ENCODE measurements around the gene CHRM5.

The CHRM5 gene

DNA sequence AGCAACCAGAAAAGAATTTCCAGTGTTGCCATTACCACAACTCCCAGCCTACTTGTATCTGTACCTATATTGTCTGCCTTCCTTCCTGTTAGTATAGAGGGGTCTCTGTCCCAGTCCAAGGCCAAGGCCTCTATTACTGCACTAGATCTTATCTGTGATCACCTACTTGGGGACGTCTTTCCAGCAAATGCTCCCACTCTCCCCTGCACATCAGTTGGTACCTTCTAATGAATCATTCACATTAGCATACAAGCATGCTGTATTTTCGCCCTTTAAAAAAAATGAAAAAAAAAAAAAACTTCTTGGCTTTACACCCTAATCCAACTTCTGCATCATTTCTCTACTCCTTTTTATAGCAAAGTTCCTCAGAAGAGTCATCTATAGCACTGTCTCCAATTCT is 75.5 kb downstream of the CHRM5 start:
- H2BK12ac ChIP-seq (ENCODE audit: low read length): no peak overlapping the region
- no peak overlapping the region for H2BK15ac ChIP-seq (ENCODE audit: low read length)
- WGBS, 2 donors (ENCODE audit: extremely low coverage in 2 of 2, insufficient read length in 2 of 2, insufficient replicate concordance in 1 of 2): no CpG with 5 or more reads among the region's 2 CpGs
- H3K18ac ChIP-seq (ENCODE audit: low read length): no peak overlapping the region
- no peak overlapping the region for H4K8ac ChIP-seq (ENCODE audit: low read depth, low read length)
- H3K4ac ChIP-seq (ENCODE audit: low read length): no peak overlapping the region
- H3K4me3 ChIP-seq (ENCODE audit: low read length in 2 of 2): no peak overlapping the region
- H2AFZ ChIP-seq (ENCODE audit: low read length): no peak overlapping the region
- H3K27ac ChIP-seq (replicated peaks; ENCODE audit: low read length): no peak overlapping the region
- no peak for DNase-seq (ENCODE audit: low spot score)
- H3K4me1 ChIP-seq (ENCODE audit: control insufficient read depth in 2 of 2, insufficient read depth in 1 of 2, low read depth in 1 of 2, low read length in 2 of 2): peaks cover 0 to 4% of the 10 kb centered on the region in 2 donors
- no peak overlapping the region for H2BK120ac ChIP-seq (ENCODE audit: low read depth, low read length)
- H3K23ac ChIP-seq (ENCODE audit: low read depth, low read length, poor library complexity): no peak overlapping the region
- no peaks in the 10 kb centered on the region for H3K79me1 ChIP-seq (ENCODE audit: low read depth, low read length)
- H3K9ac ChIP-seq (ENCODE audit: low read depth, low read length, poor library complexity): no peak overlapping the region
- H3K9me3 ChIP-seq (replicated peaks in 1 of 2; ENCODE audit: control insufficient read depth in 2 of 2, insufficient read depth in 1 of 2, low read depth in 1 of 2, low read length in 2 of 2): no peaks in the 10 kb centered on the region
- H2BK5ac ChIP-seq (ENCODE audit: low read length): no peak overlapping the region
- H3K36me3 ChIP-seq (replicated peaks in 1 of 2; ENCODE audit: control insufficient read depth in 2 of 2, insufficient read depth in 2 of 2, low read length in 2 of 2): no peaks in the 10 kb centered on the region
- H3K27me3 ChIP-seq (ENCODE audit: control insufficient read depth in 3 of 3, insufficient read depth in 3 of 3, low read depth in 1 of 3, low read length in 3 of 3): no peaks in the 10 kb centered on the region
- H4K91ac ChIP-seq (ENCODE audit: low read depth, low read length, poor library complexity): no peak overlapping the region
- H2AK5ac ChIP-seq (ENCODE audit: low read depth, low read length): no peak overlapping the region
- H3K14ac ChIP-seq (ENCODE audit: low read length): no peak overlapping the region
- H3K4me2 ChIP-seq (ENCODE audit: insufficient read depth, low read length, poor library complexity, severe bottlenecking): no peak overlapping the region

DNA sequence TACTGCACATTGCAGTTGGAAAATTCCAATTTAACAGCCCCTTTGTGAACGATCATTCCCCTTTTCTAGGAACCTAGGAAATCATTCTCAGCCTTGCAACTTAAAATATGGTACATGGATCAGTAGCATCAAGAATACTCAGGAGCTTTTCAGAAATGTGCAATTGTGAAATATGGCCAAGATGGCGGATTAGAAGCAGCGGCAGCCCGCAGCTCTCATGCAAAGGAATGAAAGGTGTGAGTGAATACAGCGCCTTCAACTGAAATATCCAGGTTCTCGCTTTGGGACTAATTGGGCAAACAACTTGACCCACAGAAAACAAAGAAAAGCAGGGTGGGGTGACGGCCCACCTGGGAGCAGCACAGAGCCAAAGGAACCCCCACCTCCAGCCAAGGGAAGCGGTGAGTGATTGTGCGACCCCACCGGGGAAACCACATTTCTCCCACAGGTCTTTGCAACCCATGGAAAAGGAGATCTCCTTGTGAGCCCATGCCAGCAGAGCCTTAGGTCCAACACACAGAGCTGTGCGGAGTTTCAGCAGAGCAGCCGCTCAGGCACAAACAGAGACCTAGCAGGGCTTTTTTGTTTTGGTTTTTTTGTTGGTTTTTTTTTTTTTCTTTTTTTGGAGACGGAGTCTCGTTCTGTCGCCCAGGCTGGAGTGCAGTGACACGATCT is 78.3 kb downstream of the CHRM5 start:
- H3K4ac ChIP-seq (ENCODE audit: low read length): no peak overlapping the region
- no peak overlapping the region for H3K27ac ChIP-seq (replicated peaks; ENCODE audit: low read length)
- no peak overlapping the region for H2BK5ac ChIP-seq (ENCODE audit: low read length)
- no peak overlapping the region for H4K91ac ChIP-seq (ENCODE audit: low read depth, low read length, poor library complexity)
- H3K9me3 ChIP-seq (replicated peaks in 1 of 2; ENCODE audit: control insufficient read depth in 2 of 2, insufficient read depth in 1 of 2, low read depth in 1 of 2, low read length in 2 of 2): no peaks in the 10 kb centered on the region
- no peak overlapping the region for H2BK12ac ChIP-seq (ENCODE audit: low read length)
- no peak overlapping the region for H2BK15ac ChIP-seq (ENCODE audit: low read length)
- H3K79me1 ChIP-seq (ENCODE audit: low read depth, low read length): no peaks in the 10 kb centered on the region
- WGBS, 2 donors (ENCODE audit: extremely low coverage in 2 of 2, insufficient read length in 2 of 2, insufficient replicate concordance in 1 of 2): no CpG with 5 or more reads among the region's 16 CpGs
- no peaks in the 10 kb centered on the region for H3K36me3 ChIP-seq (replicated peaks in 1 of 2; ENCODE audit: control insufficient read depth in 2 of 2, insufficient read depth in 2 of 2, low read length in 2 of 2)
- H2BK120ac ChIP-seq (ENCODE audit: low read depth, low read length): no peak overlapping the region
- H3K9ac ChIP-seq (ENCODE audit: low read depth, low read length, poor library complexity): no peak overlapping the region
- no peaks in the 10 kb centered on the region for H3K4me1 ChIP-seq (ENCODE audit: control insufficient read depth in 2 of 2, insufficient read depth in 1 of 2, low read depth in 1 of 2, low read length in 2 of 2)
- H3K23ac ChIP-seq (ENCODE audit: low read depth, low read length, poor library complexity): no peak overlapping the region
- no peak overlapping the region for H3K4me3 ChIP-seq (ENCODE audit: low read length in 2 of 2)
- no peak overlapping the region for H4K8ac ChIP-seq (ENCODE audit: low read depth, low read length)
- DNase-seq (ENCODE audit: low spot score): no peak
- H2AFZ ChIP-seq (ENCODE audit: low read length): no peak overlapping the region
- H3K14ac ChIP-seq (ENCODE audit: low read length): no peak overlapping the region
- no peak overlapping the region for H2AK5ac ChIP-seq (ENCODE audit: low read depth, low read length)
- no peaks in the 10 kb centered on the region for H3K27me3 ChIP-seq (ENCODE audit: control insufficient read depth in 3 of 3, insufficient read depth in 3 of 3, low read depth in 1 of 3, low read length in 3 of 3)
- H3K18ac ChIP-seq (ENCODE audit: low read length): no peak overlapping the region
- no peak overlapping the region for H3K4me2 ChIP-seq (ENCODE audit: insufficient read depth, low read length, poor library complexity, severe bottlenecking)

DNA sequence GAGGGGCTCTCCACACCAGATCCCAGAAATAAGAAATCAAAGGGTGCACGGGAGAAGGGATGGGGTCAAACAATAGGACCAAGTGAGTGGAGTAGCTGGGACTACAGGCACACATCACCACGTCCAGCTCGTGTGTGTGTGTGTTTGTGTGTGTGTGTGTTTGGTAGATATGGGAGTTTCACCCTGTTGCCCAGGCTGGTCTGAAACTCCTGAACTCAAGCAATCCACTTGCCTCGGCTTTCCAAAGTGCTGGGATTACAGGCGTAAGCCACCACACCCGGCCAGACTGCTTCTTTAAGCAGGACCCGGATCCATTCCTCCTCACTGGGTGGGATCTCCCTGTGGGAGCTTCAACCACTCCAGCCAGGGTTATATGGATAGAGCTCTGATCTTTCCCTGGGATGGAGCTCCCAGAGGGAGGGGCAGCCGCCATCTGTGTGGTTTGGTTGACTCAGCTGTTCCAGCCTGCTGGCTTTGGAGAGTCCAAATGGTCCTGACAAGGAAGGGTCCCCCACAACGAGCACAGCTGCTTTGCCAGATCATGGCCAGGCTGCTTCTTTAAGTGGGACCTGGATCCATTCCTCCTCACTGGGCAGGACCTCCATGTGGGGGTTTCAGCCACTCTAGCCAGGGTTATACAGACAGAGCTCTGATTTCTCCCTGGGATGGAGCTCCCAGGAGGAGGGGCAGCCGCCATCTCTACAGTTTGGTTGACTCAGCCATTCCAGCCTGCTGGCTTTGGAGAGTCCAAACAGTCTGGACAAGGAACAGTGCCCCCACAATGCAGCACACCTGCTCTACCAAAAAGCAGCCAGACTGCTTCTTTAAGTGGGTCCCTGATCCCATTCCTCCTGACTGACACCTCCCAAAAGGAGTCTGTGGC is 79.8 kb downstream of the CHRM5 start:
- no peak overlapping the region for H2BK12ac ChIP-seq (ENCODE audit: low read length)
- no peaks in the 10 kb centered on the region for H3K27me3 ChIP-seq (ENCODE audit: control insufficient read depth in 3 of 3, insufficient read depth in 3 of 3, low read depth in 1 of 3, low read length in 3 of 3)
- no peak overlapping the region for H3K4me3 ChIP-seq (ENCODE audit: low read length in 2 of 2)
- H2AFZ ChIP-seq (ENCODE audit: low read length): peak overlapping the region; percentile 45
- H3K36me3 ChIP-seq (replicated peaks in 1 of 2; ENCODE audit: control insufficient read depth in 2 of 2, insufficient read depth in 2 of 2, low read length in 2 of 2): no peaks in the 10 kb centered on the region
- no peaks in the 10 kb centered on the region for H3K9me3 ChIP-seq (replicated peaks in 1 of 2; ENCODE audit: control insufficient read depth in 2 of 2, insufficient read depth in 1 of 2, low read depth in 1 of 2, low read length in 2 of 2)
- no peak overlapping the region for H2BK120ac ChIP-seq (ENCODE audit: low read depth, low read length)
- no peaks in the 10 kb centered on the region for H3K4me1 ChIP-seq (ENCODE audit: control insufficient read depth in 2 of 2, insufficient read depth in 1 of 2, low read depth in 1 of 2, low read length in 2 of 2)
- no peak overlapping the region for H3K14ac ChIP-seq (ENCODE audit: low read length)
- no peak overlapping the region for H3K9ac ChIP-seq (ENCODE audit: low read depth, low read length, poor library complexity)
- DNase-seq (ENCODE audit: low spot score): no peak
- no peak overlapping the region for H3K18ac ChIP-seq (ENCODE audit: low read length)
- no peak overlapping the region for H2AK5ac ChIP-seq (ENCODE audit: low read depth, low read length)
- H2BK5ac ChIP-seq (ENCODE audit: low read length): no peak overlapping the region
- H3K79me1 ChIP-seq (ENCODE audit: low read depth, low read length): no peaks in the 10 kb centered on the region
- WGBS, 2 donors (ENCODE audit: extremely low coverage in 2 of 2, insufficient read length in 2 of 2, insufficient replicate concordance in 1 of 2): no CpG with 5 or more reads among the region's 10 CpGs
- no peak overlapping the region for H3K27ac ChIP-seq (replicated peaks; ENCODE audit: low read length)
- no peak overlapping the region for H4K91ac ChIP-seq (ENCODE audit: low read depth, low read length, poor library complexity)
- no peak overlapping the region for H3K4me2 ChIP-seq (ENCODE audit: insufficient read depth, low read length, poor library complexity, severe bottlenecking)
- no peak overlapping the region for H4K8ac ChIP-seq (ENCODE audit: low read depth, low read length)
- no peak overlapping the region for H2BK15ac ChIP-seq (ENCODE audit: low read length)
- H3K4ac ChIP-seq (ENCODE audit: low read length): no peak overlapping the region
- no peak overlapping the region for H3K23ac ChIP-seq (ENCODE audit: low read depth, low read length, poor library complexity)

DNA sequence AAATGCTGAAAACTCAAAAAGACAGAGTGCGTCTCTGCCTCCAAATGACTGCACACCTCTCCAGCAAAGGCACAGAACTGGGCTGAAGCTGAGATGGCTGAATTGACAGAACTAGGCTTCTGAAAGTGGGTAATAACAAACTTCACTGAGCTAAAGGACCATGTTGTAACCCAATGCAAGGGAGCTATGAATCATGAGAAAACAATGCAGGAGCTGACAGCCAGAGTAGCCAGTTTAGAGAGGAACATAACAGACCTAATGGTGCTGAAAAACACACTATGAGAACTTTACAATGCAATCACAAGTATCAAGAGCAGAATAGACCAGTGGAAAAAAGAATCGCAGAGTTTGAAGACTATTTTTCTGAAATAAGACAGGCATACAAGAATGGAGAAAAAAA is 80.8 kb downstream of the CHRM5 start:
- no peak for DNase-seq (ENCODE audit: low spot score)
- no peak overlapping the region for H3K14ac ChIP-seq (ENCODE audit: low read length)
- no peak overlapping the region for H3K23ac ChIP-seq (ENCODE audit: low read depth, low read length, poor library complexity)
- H3K9me3 ChIP-seq (replicated peaks in 1 of 2; ENCODE audit: control insufficient read depth in 2 of 2, insufficient read depth in 1 of 2, low read depth in 1 of 2, low read length in 2 of 2): no peaks in the 10 kb centered on the region
- no peak overlapping the region for H4K91ac ChIP-seq (ENCODE audit: low read depth, low read length, poor library complexity)
- no peak overlapping the region for H3K4ac ChIP-seq (ENCODE audit: low read length)
- no CpG with 5 or more reads among the region's 2 CpGs for WGBS, 2 donors (ENCODE audit: extremely low coverage in 2 of 2, insufficient read length in 2 of 2, insufficient replicate concordance in 1 of 2)
- H3K79me1 ChIP-seq (ENCODE audit: low read depth, low read length): no peaks in the 10 kb centered on the region
- no peak overlapping the region for H2BK12ac ChIP-seq (ENCODE audit: low read length)
- no peak overlapping the region for H2BK15ac ChIP-seq (ENCODE audit: low read length)
- H3K36me3 ChIP-seq (replicated peaks in 1 of 2; ENCODE audit: control insufficient read depth in 2 of 2, insufficient read depth in 2 of 2, low read length in 2 of 2): no peaks in the 10 kb centered on the region
- no peak overlapping the region for H3K18ac ChIP-seq (ENCODE audit: low read length)
- no peaks in the 10 kb centered on the region for H3K4me1 ChIP-seq (ENCODE audit: control insufficient read depth in 2 of 2, insufficient read depth in 1 of 2, low read depth in 1 of 2, low read length in 2 of 2)
- H3K4me3 ChIP-seq (ENCODE audit: low read length in 2 of 2): no peak overlapping the region
- no peak overlapping the region for H2AK5ac ChIP-seq (ENCODE audit: low read depth, low read length)
- no peak overlapping the region for H2BK5ac ChIP-seq (ENCODE audit: low read length)
- no peak overlapping the region for H3K9ac ChIP-seq (ENCODE audit: low read depth, low read length, poor library complexity)
- no peak overlapping the region for H3K4me2 ChIP-seq (ENCODE audit: insufficient read depth, low read length, poor library complexity, severe bottlenecking)
- H4K8ac ChIP-seq (ENCODE audit: low read depth, low read length): no peak overlapping the region
- no peaks in the 10 kb centered on the region for H3K27me3 ChIP-seq (ENCODE audit: control insufficient read depth in 3 of 3, insufficient read depth in 3 of 3, low read depth in 1 of 3, low read length in 3 of 3)
- H2AFZ ChIP-seq (ENCODE audit: low read length): no peak overlapping the region
- H3K27ac ChIP-seq (replicated peaks; ENCODE audit: low read length): no peak overlapping the region
- no peak overlapping the region for H2BK120ac ChIP-seq (ENCODE audit: low read depth, low read length)
